K562 (cell line): ENCODE results near the gene KANK4. TPM values are rescaled to one million over a fixed set of nuclear protein-coding genes. Genes with fewer than 3 reads are reported as not detected.

ENCODE experiments used
- ATAC-seq: fragments of 200-7000 bp; cut with Tn5 transposase; 3 replicates; pipeline ENCODE4 v1.9.1; 2020; ENCODE audit warnings: moderate library complexity
- BruUV-seq: library from RNA; stranded (reverse); fragments of 400-500 nt; replicated peaks from 2 replicates; lab custom pipeline; 2021; lab: Mats Ljungman, UMichigan
- CTCF ChIA-PET: fragments of 300-600 bp; formaldehyde crosslinking; extraction: SDS; loops from one replicate; lab custom pipeline; 2021; ENCODE audit warnings: low intra/inter-chr PET ratio; lab: Yijun Ruan, JAX
- POLR2A ChIA-PET: fragments of 300-600, 350-650 bp; sonication (Branson Sonifier 250); formaldehyde crosslinking; extraction: SDS; loops from one replicate; lab custom pipeline; 2021; ENCODE audit warnings: antibody characterized with exemption, inconsistent platforms; lab: Yijun Ruan, JAX
- DNase-seq, 4 experiments: peaks; one replicate each; pipeline versions ENCODE4 v3.0.0 to v3.0.0-alpha.2; 2011 to 2018; ENCODE audit warnings: low spot score in 3 of 4, mixed read lengths in 3 of 4; ENCODE audit errors: extremely low read depth in 1 of 4
- FAIRE-seq: peaks from 2 replicates; lab custom pipeline; 2011; peaks lifted over from hg19 to GRCh38; lab: Jason Lieb, UNC
- H2AFZ ChIP-seq: 2 replicates; pipeline ENCODE4 v1.6.0; 2011; ENCODE audit warnings: low read depth, low read length, control low read depth, inconsistent platforms
- H3K27ac ChIP-seq: fragments of 200-600 bp; 3 replicates; pipeline ENCODE4 v1.8.0; 2011; ENCODE audit warnings: low read depth, mild to moderate bottlenecking, control low read depth, inconsistent platforms, low read length, moderate library complexity, mixed read lengths; ENCODE audit errors: extremely low read depth
- H3K27me3 ChIP-seq, 2 experiments: fragments of 300-600 bp in 1 of 2; 2 replicates in 1 of 2; 3 replicates in 1 of 2; pipeline versions ENCODE4 v1.6.0 to v1.8.0; 2011; ENCODE audit warnings: inconsistent platforms in 2 of 2, low read length in 2 of 2, mild to moderate bottlenecking in 1 of 2, mixed read lengths in 1 of 2, moderate library complexity in 1 of 2; ENCODE audit not compliant: control insufficient read depth in 2 of 2, insufficient read depth in 2 of 2
- H3K36me3 ChIP-seq: fragments of 300-600 bp; 3 replicates; pipeline ENCODE4 v1.8.0; 2011; ENCODE audit warnings: mild to moderate bottlenecking, low read length, inconsistent platforms; ENCODE audit not compliant: control insufficient read depth, insufficient read depth
- H3K4me1 ChIP-seq, 2 experiments: fragments of 200-600 bp in 1 of 2; replicated peaks in 1 of 2; 2 replicates in 1 of 2; 3 replicates in 1 of 2; pipeline versions ENCODE4 v1.5.1 to v1.8.0; 2011; ENCODE audit warnings: inconsistent platforms in 2 of 2, low read length in 2 of 2, mild to moderate bottlenecking in 1 of 2, mixed read lengths in 1 of 2, moderate library complexity in 1 of 2; ENCODE audit not compliant: control insufficient read depth in 2 of 2, insufficient read depth in 2 of 2
- H3K4me2 ChIP-seq: 2 replicates; pipeline ENCODE4 v1.6.1; 2011; ENCODE audit warnings: low read length, control low read depth, inconsistent platforms, mixed read lengths; ENCODE audit not compliant: insufficient read depth
- H3K4me3 ChIP-seq: fragments of 200-600 bp; sonication (generic), shearing (Covaris generic); 2 replicates; pipeline ENCODE4 v1.5.1; 2016; ENCODE audit warnings: control low read depth, inconsistent platforms
- H3K79me2 ChIP-seq: fragments of 200-600 bp; 3 replicates; pipeline ENCODE4 v1.8.0; 2011; ENCODE audit warnings: low read length, inconsistent platforms; ENCODE audit not compliant: control insufficient read depth, insufficient read depth
- H3K9ac ChIP-seq, 2 experiments: 2 replicates each; pipeline versions ENCODE4 v1.6.0 to v1.6.1; 2011; ENCODE audit warnings: low read depth in 2 of 2, low read length in 2 of 2, control low read depth in 1 of 2, inconsistent platforms in 1 of 2, mild to moderate bottlenecking in 1 of 2, mixed read lengths in 1 of 2; ENCODE audit not compliant: insufficient read depth in 1 of 2
- H3K9me1 ChIP-seq: one replicate; pipeline ENCODE4 v1.6.0; 2011; ENCODE audit warnings: inconsistent platforms, mild to moderate bottlenecking, low read length, moderate library complexity; ENCODE audit not compliant: control insufficient read depth, insufficient read depth
- H3K9me3 ChIP-seq: replicated peaks from 2 replicates; pipeline ENCODE4 v1.5.1; 2011; ENCODE audit warnings: low read depth, low read length, inconsistent platforms; ENCODE audit not compliant: control insufficient read depth, insufficient read depth
- H4K20me1 ChIP-seq: replicated peaks from 2 replicates; pipeline ENCODE4 v1.6.1; 2011; ENCODE audit warnings: low read length, inconsistent platforms, mixed read lengths; ENCODE audit not compliant: control insufficient read depth, insufficient read depth
- CBFA2T3 ChIP-seq: fragments of 450-650 bp; IDR thresholded peaks from 2 replicates; pipeline ENCODE4 v1.6.1; 2017
- HDAC8 ChIP-seq: fragments of 450-650 bp; IDR thresholded peaks from 2 replicates; pipeline ENCODE4 v1.6.1; 2016; ENCODE audit warnings: mild to moderate bottlenecking, missing genetic modification characterization, moderate library complexity, missing compliant biosample characterization
- IRF2 ChIP-seq: sonication (generic); formaldehyde crosslinking; IDR thresholded peaks from 2 replicates; pipeline ENCODE4 v1.8.1; 2022; ENCODE audit warnings: mild to moderate bottlenecking, missing genetic modification reagents
- KDM1A ChIP-seq, 2 experiments: fragments of 450-650 bp; IDR thresholded peaks; 2 replicates each; pipeline ENCODE4 v1.6.1; 2016; ENCODE audit warnings: mild to moderate bottlenecking in 2 of 2
- MECOM ChIP-seq: fragments of 250-450 bp; sonication (Bioruptor Pico); IDR thresholded peaks from 2 replicates; pipeline ENCODE4 v1.8.0; 2022; ENCODE audit warnings: inconsistent platforms
- MYBL2 ChIP-seq, 2 experiments: fragments of 450-650 bp in 1 of 2; sonication (generic) in 1 of 2; formaldehyde crosslinking in 1 of 2; IDR thresholded peaks; 2 replicates each; pipeline versions ENCODE4 v1.6.1 to v1.8.1; 2017 to 2022; ENCODE audit warnings: borderline replicate concordance in 1 of 2, inconsistent platforms in 1 of 2, low read depth in 1 of 2, mild to moderate bottlenecking in 1 of 2, missing genetic modification reagents in 1 of 2, moderate library complexity in 1 of 2
- NFIC ChIP-seq: fragments of 450-650 bp; IDR thresholded peaks from 2 replicates; pipeline ENCODE4 v1.6.1; 2017; ENCODE audit warnings: mild to moderate bottlenecking, inconsistent platforms
- NRF1 ChIP-seq, 2 experiments: fragments of 450-650 bp; IDR thresholded peaks in 1 of 2; conservative IDR thresholded peaks in 1 of 2; 2 replicates each; pipeline ENCODE4 v1.6.1; 2014; ENCODE audit warnings: mild to moderate bottlenecking in 2 of 2
- PCBP2 ChIP-seq: fragments of 200-400 bp; formaldehyde crosslinking; IDR thresholded peaks from 2 replicates; pipeline ENCODE4 v1.6.1; 2018; ENCODE audit warnings: low read length, low read depth, mild to moderate bottlenecking, moderate library complexity; ENCODE audit not compliant: poor library complexity, severe bottlenecking
- RBM39 ChIP-seq: fragments of 200-400 bp; formaldehyde crosslinking; optimal IDR thresholded peaks from 2 replicates; pipeline ENCODE3; 2018; ENCODE audit warnings: low read depth, low read length
- ZNF133 ChIP-seq: fragments of 250-450 bp; sonication (Bioruptor Pico); IDR thresholded peaks from 2 replicates; pipeline ENCODE4 v1.4.0; 2020; ENCODE audit warnings: mild to moderate bottlenecking
- ZNF3 ChIP-seq: fragments of 250-450 bp; sonication (Bioruptor Pico); IDR thresholded peaks from 2 replicates; pipeline ENCODE4 v1.5.0; 2021; ENCODE audit warnings: mild to moderate bottlenecking, moderate library complexity
- ZSCAN29 ChIP-seq: fragments of 450-650 bp; IDR thresholded peaks from 2 replicates; pipeline ENCODE4 v1.6.1; 2017
- WGBS: fragments of 100-300 bp; shearing (Covaris generic); methylation state at CpG from one replicate; pipeline ENCODE4 v1.1.6; 2016; ENCODE audit warnings: low coverage, mixed read lengths; ENCODE audit not compliant: insufficient coverage; ENCODE audit errors: missing lambda C conversion rate; 5-methylcytosine and 5-hydroxymethylcytosine counted together
- in situ Hi-C: fragments of 300-500 bp; cut with MboI; formaldehyde crosslinking; loops from 4 replicates; pipeline ENCODE4 v1.15.0; 2018; ENCODE audit warnings: inconsistent platforms, mixed read lengths
- intact Hi-C: fragments of 100-400 bp; cut with micrococcal nuclease; formaldehyde crosslinking; loops from 2 replicates; pipeline ENCODE4 v1.14.2; 2022
- polyA plus RNA-seq, 8 experiments: library from polyadenylated mRNA; depleted of rRNA in 4 of 8; stranded (reverse) in 5 of 8; unstranded in 3 of 8; fragments of >200 nt; fragmentation: Nextera tagmentation in 2 of 8; fragmentation: Illumina TruSeq in 1 of 8; extraction: Ambion mirVana in 2 of 8; extraction: Trizol in 1 of 8; gene quantifications; 2 replicates each; pipeline versions ENCODE4 v1.2.1 to v1.2.3, GENCODE V29; 2011 to 2014; ENCODE audit warnings: inconsistent platforms in 1 of 8, missing spikeins in 1 of 8
- total RNA-seq, 7 experiments: library from RNA; depleted of rRNA in 6 of 7; stranded (reverse); fragments of >200 nt in 6 of 7; fragmentation: Illumina TruSeq in 2 of 7; extraction: Trizol in 2 of 7; gene quantifications; 2 replicates each; pipeline versions ENCODE4 v1.2.1 to v1.2.3, GENCODE V29; 2011 to 2021; ENCODE audit warnings: low replicate concordance in 1 of 7
- TF ChIP-seq, protein P1 (sequence below): sonication (generic); formaldehyde crosslinking; IDR thresholded peaks from 2 replicates; pipeline ENCODE4 v1.8.0; 2022; ENCODE audit warnings: mild to moderate bottlenecking, low read depth, missing genetic modification reagents
- TF ChIP-seq, protein P2 (sequence below): fragments of 250-450 bp; sonication (Bioruptor Pico); IDR thresholded peaks from 2 replicates; pipeline ENCODE4 v1.4.0; 2020; ENCODE audit warnings: borderline replicate concordance
- TF ChIP-seq, protein P3 (sequence below): fragments of 450-650 bp; IDR thresholded peaks from 2 replicates; pipeline ENCODE4 v1.7.1; 2018; ENCODE audit warnings: mild to moderate bottlenecking, low read depth; ENCODE audit not compliant: partially characterized antibody

KANK4 gene
- total and polyA plus RNA-seq, 9 of the 15 experiments (the other 6 are each of a cell fraction or from before 2014, with no cell fraction given): not detected

DNA sequence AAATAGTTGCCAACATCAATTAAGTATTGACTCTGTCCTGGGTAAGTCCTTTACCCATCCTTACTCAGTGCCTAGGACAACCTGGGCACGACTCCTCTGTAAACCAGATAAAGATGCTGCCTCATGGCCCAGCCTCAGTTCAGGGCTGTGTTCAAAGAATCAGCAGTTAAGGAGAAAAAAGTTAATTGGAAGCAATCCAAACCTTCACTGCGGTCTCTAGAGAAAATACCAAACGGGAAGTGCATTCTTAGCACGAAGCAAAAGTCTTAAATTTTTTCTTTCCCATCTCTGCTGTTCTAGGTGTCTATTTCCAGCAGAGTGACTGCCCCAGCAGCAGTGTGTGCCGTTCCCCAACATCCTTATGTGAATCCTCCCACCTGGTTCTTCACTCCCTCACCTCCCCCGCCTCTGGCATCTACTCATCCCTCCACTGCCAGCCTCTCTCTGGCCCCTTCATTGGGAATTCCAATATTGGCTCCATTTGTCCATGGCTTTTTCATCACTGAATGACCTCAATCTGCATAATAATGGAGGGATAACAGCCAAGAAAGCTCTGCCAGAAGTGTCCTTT lies 23.2 kb downstream of the KANK4 start:
- Histone ChIP-seq H3K9me1 (no peaks in the 10 kb centered on the region), H3K4me1 (no peaks in the 10 kb centered on the region), H2AFZ (no peak overlapping the region), H3K27ac (no peak overlapping the region), H3K27me3 (peaks cover 8 to 31% of the 10 kb centered on the region in 2 experiments; a peak in 3 of 5 replicates), H3K4me3 (no peak overlapping the region), H4K20me1 (no peaks in the 10 kb centered on the region), H3K4me2 (no peak overlapping the region), H3K79me2 (no peaks in the 10 kb centered on the region), H3K36me3 (no peaks in the 10 kb centered on the region), H3K9me3 (no peaks in the 10 kb centered on the region), H3K9ac (no peak overlapping the region)
- TF ChIP-seq, protein P1, sequence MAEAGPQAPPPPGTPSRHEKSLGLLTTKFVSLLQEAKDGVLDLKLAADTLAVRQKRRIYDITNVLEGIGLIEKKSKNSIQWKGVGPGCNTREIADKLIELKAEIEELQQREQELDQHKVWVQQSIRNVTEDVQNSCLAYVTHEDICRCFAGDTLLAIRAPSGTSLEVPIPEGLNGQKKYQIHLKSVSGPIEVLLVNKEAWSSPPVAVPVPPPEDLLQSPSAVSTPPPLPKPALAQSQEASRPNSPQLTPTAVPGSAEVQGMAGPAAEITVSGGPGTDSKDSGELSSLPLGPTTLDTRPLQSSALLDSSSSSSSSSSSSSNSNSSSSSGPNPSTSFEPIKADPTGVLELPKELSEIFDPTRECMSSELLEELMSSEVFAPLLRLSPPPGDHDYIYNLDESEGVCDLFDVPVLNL: no peak
- TF ChIP-seq KDM1A (IDR thresholded peaks at IDR 0.05): no peak
- no peak for TF ChIP-seq MYBL2 (IDR thresholded peaks at IDR 0.05; ENCODE audit: low read depth)
- no peak for TF ChIP-seq MYBL2 (CRISPR knock-in tag; IDR thresholded peaks at IDR 0.05; ENCODE audit: borderline replicate concordance)
- TF ChIP-seq, protein P2, sequence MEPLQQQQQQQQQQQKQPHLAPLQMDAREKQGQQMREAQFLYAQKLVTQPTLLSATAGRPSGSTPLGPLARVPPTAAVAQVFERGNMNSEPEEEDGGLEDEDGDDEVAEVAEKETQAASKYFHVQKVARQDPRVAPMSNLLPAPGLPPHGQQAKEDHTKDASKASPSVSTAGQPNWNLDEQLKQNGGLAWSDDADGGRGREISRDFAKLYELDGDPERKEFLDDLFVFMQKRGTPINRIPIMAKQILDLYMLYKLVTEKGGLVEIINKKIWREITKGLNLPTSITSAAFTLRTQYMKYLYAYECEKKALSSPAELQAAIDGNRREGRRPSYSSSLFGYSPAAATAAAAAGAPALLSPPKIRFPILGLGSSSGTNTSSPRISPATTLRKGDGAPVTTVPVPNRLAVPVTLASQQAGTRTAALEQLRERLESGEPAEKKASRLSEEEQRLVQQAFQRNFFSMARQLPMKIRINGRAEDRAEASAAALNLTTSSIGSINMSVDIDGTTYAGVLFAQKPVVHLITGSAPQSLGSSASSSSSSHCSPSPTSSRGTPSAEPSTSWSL (CRISPR knock-in tag): no peak
- TF ChIP-seq, protein P3, sequence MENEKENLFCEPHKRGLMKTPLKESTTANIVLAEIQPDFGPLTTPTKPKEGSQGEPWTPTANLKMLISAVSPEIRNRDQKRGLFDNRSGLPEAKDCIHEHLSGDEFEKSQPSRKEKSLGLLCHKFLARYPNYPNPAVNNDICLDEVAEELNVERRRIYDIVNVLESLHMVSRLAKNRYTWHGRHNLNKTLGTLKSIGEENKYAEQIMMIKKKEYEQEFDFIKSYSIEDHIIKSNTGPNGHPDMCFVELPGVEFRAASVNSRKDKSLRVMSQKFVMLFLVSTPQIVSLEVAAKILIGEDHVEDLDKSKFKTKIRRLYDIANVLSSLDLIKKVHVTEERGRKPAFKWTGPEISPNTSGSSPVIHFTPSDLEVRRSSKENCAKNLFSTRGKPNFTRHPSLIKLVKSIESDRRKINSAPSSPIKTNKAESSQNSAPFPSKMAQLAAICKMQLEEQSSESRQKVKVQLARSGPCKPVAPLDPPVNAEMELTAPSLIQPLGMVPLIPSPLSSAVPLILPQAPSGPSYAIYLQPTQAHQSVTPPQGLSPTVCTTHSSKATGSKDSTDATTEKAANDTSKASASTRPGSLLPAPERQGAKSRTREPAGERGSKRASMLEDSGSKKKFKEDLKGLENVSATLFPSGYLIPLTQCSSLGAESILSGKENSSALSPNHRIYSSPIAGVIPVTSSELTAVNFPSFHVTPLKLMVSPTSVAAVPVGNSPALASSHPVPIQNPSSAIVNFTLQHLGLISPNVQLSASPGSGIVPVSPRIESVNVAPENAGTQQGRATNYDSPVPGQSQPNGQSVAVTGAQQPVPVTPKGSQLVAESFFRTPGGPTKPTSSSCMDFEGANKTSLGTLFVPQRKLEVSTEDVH: no peak
- no peak for TF ChIP-seq ZNF3
- TF ChIP-seq NRF1 (conservative IDR thresholded peaks at IDR 0.05 in 1 of 2, IDR thresholded peaks at IDR 0.05 in 1 of 2): no peak
- no peak for TF ChIP-seq MECOM (CRISPR knock-in tag)
- no peak for TF ChIP-seq IRF2 (CRISPR knock-in tag)
- TF ChIP-seq HDAC8 (tag): no peak
- no peak for TF ChIP-seq CBFA2T3
- no peak for TF ChIP-seq RBM39
- no peak for TF ChIP-seq ZSCAN29
- no peak for TF ChIP-seq PCBP2
- no peak for TF ChIP-seq ZNF133
- TF ChIP-seq NFIC: no peak
- BruUV-seq: no TSS peak
- ATAC-seq: no peak
- intact Hi-C loops: no loop called here
- in situ Hi-C loops: no loop called here
- CTCF ChIA-PET: no interaction called here
- POLR2A ChIA-PET: no interaction called here
- no peak for DNase-seq
- no peak for FAIRE-seq
- WGBS: under 1% methylated on average over 6 of the region's 6 CpGs
